Ascending aorta (tissue), 2 donors: ENCODE data around the gene CFAP44. TPM values are rescaled to one million over a fixed set of nuclear protein-coding genes. Genes with fewer than 3 reads are reported as not detected.
A peak's percentile ranks its signal among the peaks of the same experiment; 100 is the strongest.
"Not testable (repeated sequence)": the region's sequence is repeated elsewhere in the genome, so short reads cannot be mapped to it uniquely, and the experiment has no call there.

Experiments
- DNase-seq, 2 donors: peaks; one replicate each; pipeline ENCODE4 v3.0.0-alpha.2; 2019; ENCODE audit warnings: low spot score in 2 of 2
- H3K27ac ChIP-seq, 2 donors: fragments of 200-600 bp; sonication (generic); one replicate each; pipeline ENCODE4 v1.5.1; 2016 to 2017; ENCODE audit warnings: mild to moderate bottlenecking in 1 of 2
- H3K27me3 ChIP-seq: fragments of 200-600 bp; sonication (generic); one replicate; pipeline ENCODE4 v1.5.1; 2017
- H3K36me3 ChIP-seq, 2 donors: fragments of 200-600 bp; sonication (generic); one replicate each; pipeline ENCODE4 v1.5.1; 2016
- H3K4me1 ChIP-seq, 2 donors: fragments of 200-600 bp; sonication (generic); one replicate each; pipeline ENCODE4 v1.5.1; 2016 to 2017; ENCODE audit warnings: mild to moderate bottlenecking in 1 of 2
- H3K4me3 ChIP-seq, 2 donors: fragments of 200-600 bp; sonication (generic); one replicate each; pipeline ENCODE4 v1.5.1; 2016 to 2017; ENCODE audit warnings: mild to moderate bottlenecking in 1 of 2
- H3K9me3 ChIP-seq, 2 donors: fragments of 200-600 bp; sonication (generic); one replicate each; pipeline ENCODE4 v1.5.1; 2016
- CTCF ChIP-seq, 3 experiments: fragments of 200-600 bp in 2 of 3; fragments of 450-650 bp in 1 of 3; sonication (generic) in 2 of 3; IDR thresholded peaks; one replicate each; pipeline ENCODE4 v1.5.1; 2016 to 2019; ENCODE audit warnings: antibody characterized with exemption in 3 of 3, mild to moderate bottlenecking in 1 of 3, moderate library complexity in 1 of 3
- intact Hi-C: fragments of 100-400 bp; cut with DNase I; formaldehyde crosslinking; loops from one replicate; pipeline ENCODE4 v1.15.1; 2023
- total RNA-seq: library from RNA; depleted of rRNA; stranded (reverse); fragments of >200 nt; gene quantifications from one replicate; pipeline ENCODE4 v1.1.0, GENCODE V29; 2016

Gene CFAP44
- 1.6 TPM for total RNA-seq

- TF ChIP-seq CTCF (IDR thresholded peaks at IDR 0.05): no peak
- H3K27me3 ChIP-seq: no peaks in the 10 kb centered on the region
- no peaks in the 10 kb centered on the region for H3K9me3 ChIP-seq
- H3K27ac ChIP-seq: no peak within 1 kb of the TSS
- H3K4me3 ChIP-seq: peak within 1 kb of the TSS; percentile 38 to 47
- no peaks in the 10 kb centered on the region for H3K4me1 ChIP-seq
- peaks cover 0 to 6% of the 10 kb centered on the region in 2 donors for H3K36me3 ChIP-seq
- DNase-seq: peak in 1 of 2 donors; percentile 65
- intact Hi-C loops: no loop called here
These were observed at the start of gene CFAP44 for GRCh38 chr3:113441051-113441770. TSS of gene CFAP44 (minus strand) at chr3:113441493. CDS start at chr3:113433664, 7,829 bp downstream.

- TF ChIP-seq CTCF (IDR thresholded peaks at IDR 0.05): no peak
- H3K27me3 ChIP-seq: no peaks in the 10 kb centered on the region
- no peak for DNase-seq
- no peak overlapping the region for H3K27ac ChIP-seq
- H3K36me3 ChIP-seq: peaks cover 4 to 29% of the 10 kb centered on the region in 2 donors
- no peaks in the 10 kb centered on the region for H3K4me1 ChIP-seq
- no peak overlapping the region for H3K4me3 ChIP-seq
- no peaks in the 10 kb centered on the region for H3K9me3 ChIP-seq
- intact Hi-C loops: no loop called here
These were observed 43.9 kb upstream of the CFAP44 start for GRCh38 chr3:113485161-113485609.

- intact Hi-C loops: no loop called here
- Histone ChIP-seq H3K4me1 (no peaks in the 10 kb centered on the region), H3K9me3 (no peaks in the 10 kb centered on the region), H3K27me3 (no peaks in the 10 kb centered on the region), H3K27ac (no peak overlapping the region), H3K4me3 (no peak overlapping the region), H3K36me3 (peaks cover 19 to 25% of the 10 kb centered on the region in 2 donors)
- TF ChIP-seq CTCF (IDR thresholded peaks at IDR 0.05): no peak
- DNase-seq: no peak
These were observed 27.2 kb upstream of the CFAP44 start for GRCh38 chr3:113468539-113468938.

- Histone ChIP-seq H3K27ac (no peak overlapping the region), H3K4me1 (no peaks in the 10 kb centered on the region), H3K4me3 (no peak overlapping the region), H3K27me3 (no peaks in the 10 kb centered on the region), H3K36me3 (peaks cover 11 to 24% of the 10 kb centered on the region in 2 donors), H3K9me3 (no peaks in the 10 kb centered on the region)
- DNase-seq: no peak
- TF ChIP-seq CTCF (IDR thresholded peaks at IDR 0.05): no peak
- intact Hi-C loops: no loop called here
These were observed 20.2 kb upstream of the CFAP44 start for GRCh38 chr3:113461488-113461887.

GRCh38 chr3:113458554-113458953, 17.3 kb upstream of the CFAP44 start:
- intact Hi-C loops, H3K9me3 ChIP-seq, DNase-seq, H3K4me1 ChIP-seq, H3K27ac ChIP-seq, H3K27me3 ChIP-seq, H3K4me3 ChIP-seq: not testable (repeated sequence)
- peaks cover 5 to 14% of the 10 kb centered on the region in 2 donors for H3K36me3 ChIP-seq

GRCh38 chr3:113455446-113455845, 14.2 kb upstream of the CFAP44 start:
- H3K9me3 ChIP-seq: no peaks in the 10 kb centered on the region
- intact Hi-C loops: no loop called here
- peaks cover 5 to 24% of the 10 kb centered on the region in 2 donors for H3K36me3 ChIP-seq
- H3K27ac ChIP-seq: no peak overlapping the region
- H3K4me1 ChIP-seq: no peaks in the 10 kb centered on the region
- no peak for DNase-seq
- no peaks in the 10 kb centered on the region for H3K27me3 ChIP-seq
- TF ChIP-seq CTCF (IDR thresholded peaks at IDR 0.05): no peak
- no peak overlapping the region for H3K4me3 ChIP-seq
